Measurements from ENCODE around the gene LRP5. TPM values are rescaled to one million over a fixed set of nuclear protein-coding genes. Genes with fewer than 3 reads are reported as not detected.

Gene LRP5
- total RNA-seq, 4 donors from 2014 or later: 21.5 to 75.0 (median 28.7) TPM

GRCh38 chr11:68372625-68373024 lies 60.2 kb downstream of the LRP5 start:
- no peak for TF ChIP-seq CTCF (IDR thresholded peaks at IDR 0.05; ENCODE audit: low read depth)

DNA sequence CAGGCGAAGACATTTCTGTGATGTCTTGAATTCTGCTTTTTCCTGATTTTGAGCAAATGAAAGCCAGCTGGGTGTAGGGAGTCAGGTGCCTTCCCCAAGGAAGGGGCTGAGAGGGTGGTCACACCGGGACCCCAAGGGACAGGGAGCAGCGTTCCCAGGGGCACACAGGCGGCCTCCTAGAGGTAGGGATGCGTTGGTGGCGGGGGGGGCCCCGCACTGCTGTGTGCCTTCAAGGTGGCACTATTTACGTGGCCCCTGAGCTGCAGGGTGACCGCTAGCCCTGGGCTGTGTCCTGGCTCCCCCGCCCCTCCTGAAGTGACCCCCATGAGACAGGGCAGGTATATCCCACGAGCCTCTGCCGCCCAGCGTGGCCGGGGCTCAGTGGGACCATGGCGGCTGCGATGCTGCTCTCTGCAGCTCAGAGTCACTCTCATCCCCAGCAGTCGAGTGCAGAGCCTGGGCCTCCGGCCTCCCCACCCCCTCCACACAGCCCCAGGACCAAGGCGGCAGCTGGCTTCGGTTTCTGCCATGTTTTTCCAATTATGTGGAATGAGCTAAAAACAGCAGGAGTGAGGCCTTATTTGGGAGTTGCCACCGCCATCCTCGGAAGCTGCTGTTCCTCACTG lies 60.9 kb downstream of the LRP5 start:
- TF ChIP-seq CTCF (IDR thresholded peaks at IDR 0.05; ENCODE audit: low read depth): no peak

- no peak for TF ChIP-seq CTCF (IDR thresholded peaks at IDR 0.05; ENCODE audit: low read depth)
These were observed 61.6 kb downstream of the LRP5 start for GRCh38 chr11:68373815-68374501.

- TF ChIP-seq CTCF (IDR thresholded peaks at IDR 0.05; ENCODE audit: low read depth): no peak
These were observed 62.1 kb downstream of the LRP5 start for GRCh38 chr11:68374531-68374930.

DNA sequence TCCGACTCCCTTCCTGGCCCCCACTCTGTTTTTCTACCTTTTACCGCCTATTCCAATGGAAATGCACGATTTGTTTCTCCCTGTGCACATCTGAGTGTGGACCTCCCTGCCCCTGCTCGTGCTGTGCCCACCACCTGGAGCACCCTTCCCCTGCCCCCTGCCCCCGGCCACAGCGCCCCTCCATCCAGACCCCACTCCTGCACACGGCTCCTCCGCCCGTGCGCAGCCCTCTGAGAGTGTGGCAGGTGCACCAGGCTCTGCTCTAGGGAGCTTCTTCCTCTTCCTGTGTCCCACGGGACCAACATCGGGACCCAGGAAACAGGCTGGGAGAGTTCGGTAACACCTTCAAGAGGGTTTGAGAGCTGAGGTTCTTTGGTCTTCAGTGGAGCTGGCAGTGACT lies 62.9 kb downstream of the LRP5 start:
- TF ChIP-seq CTCF (IDR thresholded peaks at IDR 0.05; ENCODE audit: low read depth): no peak

GRCh38 chr11:68375766-68376165 lies 63.4 kb downstream of the LRP5 start:
- no peak for TF ChIP-seq CTCF (IDR thresholded peaks at IDR 0.05; ENCODE audit: low read depth)

DNA sequence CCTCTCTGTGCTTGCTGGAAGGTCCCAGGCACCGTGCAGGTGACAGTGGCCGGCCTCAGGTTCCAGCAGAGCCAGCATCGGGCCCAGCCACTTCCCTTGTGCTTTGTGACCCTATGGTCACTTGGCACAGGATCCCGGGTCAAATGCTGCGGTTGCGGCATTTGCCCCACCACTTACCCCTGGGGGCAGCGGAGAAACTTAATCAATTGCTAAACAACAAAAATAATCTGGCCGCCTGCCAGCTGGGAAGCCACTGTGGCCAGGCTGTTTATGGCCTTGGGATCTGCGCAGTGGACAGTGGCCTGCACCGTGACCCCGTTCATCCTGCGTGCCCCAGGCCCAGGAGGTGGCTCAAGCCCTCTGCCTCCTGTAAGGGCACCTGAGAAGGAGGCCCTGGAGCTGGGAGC lies 65.0 kb downstream of the LRP5 start:
- no peak for TF ChIP-seq CTCF (IDR thresholded peaks at IDR 0.05; ENCODE audit: low read depth)
